ENCODE measurements around the gene FRAS1.

The FRAS1 gene

DNA sequence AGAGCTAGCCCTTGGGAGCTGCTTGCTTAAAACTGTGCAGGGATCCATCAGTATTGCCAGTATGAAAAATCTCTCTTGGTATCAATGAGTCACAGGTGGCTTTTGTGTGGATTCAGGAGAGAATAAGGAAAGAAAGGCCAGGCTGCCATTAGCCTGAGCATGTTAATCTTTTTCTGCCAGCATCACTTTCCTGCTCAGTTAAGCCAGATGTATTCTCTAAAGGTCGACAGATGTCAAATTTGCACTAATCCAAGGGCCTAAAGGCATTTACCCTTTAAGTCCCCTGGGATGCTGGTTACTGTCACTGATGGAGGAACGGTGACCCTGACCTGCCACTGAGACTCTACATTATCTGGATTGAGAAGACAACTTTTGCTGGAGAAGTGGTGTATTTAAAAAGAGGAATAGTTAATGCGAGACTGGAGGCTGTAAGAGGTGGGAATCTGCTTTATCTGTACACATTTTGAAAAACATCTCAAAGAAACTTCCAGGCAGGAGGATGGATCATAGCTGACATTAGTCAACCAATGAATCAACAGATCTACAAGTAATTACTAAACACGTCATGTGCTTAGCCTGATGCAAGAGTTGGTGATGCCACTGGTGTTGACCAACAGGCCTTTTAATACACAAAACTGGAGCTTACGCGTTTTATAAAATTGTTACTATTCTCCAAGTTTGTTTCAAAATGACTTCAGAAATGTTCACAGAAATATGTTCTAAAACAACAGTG is 253.1 kb downstream of the FRAS1 start:
- Histone ChIP-seq H3K36me3 (ENCODE audit: control insufficient read depth, insufficient read depth, low read length, severe bottlenecking) (no peaks in the 10 kb centered on the region), H3K9ac (ENCODE audit: low read length) (peak overlapping the region; percentile 21), H3K4me1 (ENCODE audit: control insufficient read depth, insufficient read depth, low read length) (peaks cover 42% of the 10 kb centered on the region), H3K4me3 (ENCODE audit: low read length) (no peak overlapping the region), H3K9me3 (ENCODE audit: control insufficient read depth, low read length) (no peaks in the 10 kb centered on the region), H3K27me3 (replicated peaks; ENCODE audit: control insufficient read depth, insufficient read depth, low read length) (no peaks in the 10 kb centered on the region)
- DNase-seq (ENCODE audit: low read depth), result peak; percentile 10

DNA sequence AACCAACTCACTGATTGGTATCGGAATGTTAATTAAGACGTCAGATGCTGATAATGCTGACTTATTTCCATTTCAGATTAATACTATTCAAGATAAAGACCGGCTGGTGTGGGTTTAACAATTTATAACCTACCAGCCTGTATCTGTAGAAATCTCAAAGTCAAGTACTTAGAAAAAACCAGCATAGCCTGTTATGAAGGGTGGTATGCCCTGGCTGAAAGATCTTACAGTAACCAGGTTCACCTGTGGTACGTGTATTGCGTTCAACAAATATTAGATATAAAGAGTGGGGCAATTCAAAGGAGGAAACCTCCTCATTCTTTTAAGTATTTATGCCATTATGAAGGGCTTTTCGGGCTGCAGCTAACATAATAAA is 253.6 kb downstream of the FRAS1 start:
- no peak for DNase-seq (ENCODE audit: low read depth)
- H3K36me3 ChIP-seq (ENCODE audit: control insufficient read depth, insufficient read depth, low read length, severe bottlenecking), result no peaks in the 10 kb centered on the region
- peaks cover 42% of the 10 kb centered on the region for H3K4me1 ChIP-seq (ENCODE audit: control insufficient read depth, insufficient read depth, low read length)
- H3K9me3 ChIP-seq (ENCODE audit: control insufficient read depth, low read length), result no peaks in the 10 kb centered on the region
- H3K4me3 ChIP-seq (ENCODE audit: low read length), result no peak overlapping the region
- no peak overlapping the region for H3K9ac ChIP-seq (ENCODE audit: low read length)
- H3K27me3 ChIP-seq (replicated peaks; ENCODE audit: control insufficient read depth, insufficient read depth, low read length), result no peaks in the 10 kb centered on the region

DNA sequence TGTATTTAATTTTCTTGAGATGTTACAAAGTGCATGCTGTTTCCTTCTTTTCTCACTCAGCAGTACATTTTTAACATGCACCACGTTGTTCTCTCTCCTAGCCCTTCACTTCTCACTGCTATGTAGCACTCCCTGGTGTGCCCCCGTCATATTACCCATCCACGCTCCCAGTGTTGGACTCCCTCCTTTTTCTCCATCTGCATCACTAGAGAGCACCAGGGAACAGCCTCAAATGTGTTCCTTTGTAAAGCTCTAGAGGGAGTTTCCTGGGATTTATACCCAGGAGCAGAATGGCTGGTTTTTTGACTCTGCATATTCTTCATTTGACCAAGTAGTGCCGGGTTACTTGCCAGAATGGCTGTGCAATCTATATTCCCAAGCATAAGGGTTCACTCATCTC is 254.2 kb downstream of the FRAS1 start:
- Histone ChIP-seq H3K9ac (ENCODE audit: low read length) (no peak overlapping the region), H3K4me3 (ENCODE audit: low read length) (no peak overlapping the region), H3K9me3 (ENCODE audit: control insufficient read depth, low read length) (no peaks in the 10 kb centered on the region), H3K4me1 (ENCODE audit: control insufficient read depth, insufficient read depth, low read length) (peaks cover 42% of the 10 kb centered on the region), H3K36me3 (ENCODE audit: control insufficient read depth, insufficient read depth, low read length, severe bottlenecking) (peaks cover 2% of the 10 kb centered on the region), H3K27me3 (replicated peaks; ENCODE audit: control insufficient read depth, insufficient read depth, low read length) (no peaks in the 10 kb centered on the region)
- no peak for DNase-seq (ENCODE audit: low read depth)

GRCh38 chr4:78312989-78313753 is 256.0 kb downstream of the FRAS1 start:
- Histone ChIP-seq H3K9me3 (ENCODE audit: control insufficient read depth, low read length) (no peaks in the 10 kb centered on the region), H3K4me1 (ENCODE audit: control insufficient read depth, insufficient read depth, low read length) (peaks cover 42% of the 10 kb centered on the region), H3K36me3 (ENCODE audit: control insufficient read depth, insufficient read depth, low read length, severe bottlenecking) (peaks cover 3% of the 10 kb centered on the region), H3K27me3 (replicated peaks; ENCODE audit: control insufficient read depth, insufficient read depth, low read length) (no peaks in the 10 kb centered on the region), H3K4me3 (ENCODE audit: low read length) (peak overlapping the region; percentile 33), H3K9ac (ENCODE audit: low read length) (peak overlapping the region; percentile 70)
- peak; percentile 55 for DNase-seq (ENCODE audit: low read depth)

DNA sequence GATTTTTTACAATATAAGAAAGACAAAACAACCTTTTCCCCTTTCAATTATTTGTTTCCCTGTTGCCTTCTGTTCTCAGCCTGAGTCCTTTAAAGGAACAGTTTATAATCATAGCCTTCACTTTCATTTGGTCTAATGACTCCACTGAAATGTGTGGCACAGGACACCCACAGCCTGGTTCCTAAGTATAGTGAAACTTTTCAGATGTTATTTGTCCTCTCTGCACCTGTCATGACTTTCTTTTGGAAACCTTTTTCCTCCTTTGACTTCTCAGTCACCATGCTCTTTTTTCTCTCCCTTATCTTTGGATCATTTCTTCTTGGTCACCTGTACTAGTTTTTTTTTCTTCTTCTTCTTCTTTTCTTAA is 256.6 kb downstream of the FRAS1 start:
- no peaks in the 10 kb centered on the region for H3K9me3 ChIP-seq (ENCODE audit: control insufficient read depth, low read length)
- H3K36me3 ChIP-seq (ENCODE audit: control insufficient read depth, insufficient read depth, low read length, severe bottlenecking), result peaks cover 4% of the 10 kb centered on the region
- H3K4me1 ChIP-seq (ENCODE audit: control insufficient read depth, insufficient read depth, low read length), result peaks cover 42% of the 10 kb centered on the region
- H3K9ac ChIP-seq (ENCODE audit: low read length), result peak overlapping the region; percentile 70
- no peak for DNase-seq (ENCODE audit: low read depth)
- no peaks in the 10 kb centered on the region for H3K27me3 ChIP-seq (replicated peaks; ENCODE audit: control insufficient read depth, insufficient read depth, low read length)
- H3K4me3 ChIP-seq (ENCODE audit: low read length), result no peak overlapping the region

GRCh38 chr4:78318126-78318525 is 261.0 kb downstream of the FRAS1 start:
- Histone ChIP-seq H3K27me3 (replicated peaks; ENCODE audit: control insufficient read depth, insufficient read depth, low read length) (no peaks in the 10 kb centered on the region), H3K9me3 (ENCODE audit: control insufficient read depth, low read length) (no peaks in the 10 kb centered on the region), H3K36me3 (ENCODE audit: control insufficient read depth, insufficient read depth, low read length, severe bottlenecking) (peaks cover 8% of the 10 kb centered on the region), H3K9ac (ENCODE audit: low read length) (no peak overlapping the region), H3K4me1 (ENCODE audit: control insufficient read depth, insufficient read depth, low read length) (peaks cover 12% of the 10 kb centered on the region), H3K4me3 (ENCODE audit: low read length) (no peak overlapping the region)
- no peak for DNase-seq (ENCODE audit: low read depth)

DNA sequence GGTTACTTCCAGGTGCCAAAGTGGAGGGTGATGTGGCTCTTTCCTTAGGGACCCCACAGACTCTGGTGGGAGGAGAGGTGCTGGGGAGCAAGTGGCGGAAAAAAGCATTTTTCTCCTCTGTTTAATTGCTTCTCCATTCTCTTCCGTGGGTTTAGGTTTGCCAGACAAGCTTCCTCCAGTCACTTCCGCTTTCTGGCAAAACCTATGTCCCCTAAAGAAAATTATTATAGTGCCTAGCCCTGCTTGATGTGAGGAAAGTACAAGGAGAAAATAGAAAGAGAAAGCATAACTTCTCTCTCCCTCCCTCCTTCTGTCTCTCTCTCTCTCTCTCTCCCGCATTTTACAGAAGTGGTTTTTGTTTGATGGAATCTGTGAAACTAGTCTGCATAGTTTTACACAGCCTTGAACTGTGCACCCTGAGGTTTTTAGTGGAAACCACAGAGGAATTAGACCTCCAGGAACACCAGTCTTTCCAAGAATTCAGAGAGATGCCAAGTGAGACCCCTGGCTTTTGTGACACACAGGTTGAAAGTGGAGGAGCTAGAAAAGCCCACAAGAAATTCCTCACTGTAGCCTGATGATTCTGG is 263.3 kb downstream of the FRAS1 start:
- no peak overlapping the region for H3K4me3 ChIP-seq (ENCODE audit: low read length)
- no peaks in the 10 kb centered on the region for H3K27me3 ChIP-seq (replicated peaks; ENCODE audit: control insufficient read depth, insufficient read depth, low read length)
- DNase-seq (ENCODE audit: low read depth), result peak; percentile 13
- no peaks in the 10 kb centered on the region for H3K9me3 ChIP-seq (ENCODE audit: control insufficient read depth, low read length)
- no peak overlapping the region for H3K9ac ChIP-seq (ENCODE audit: low read length)
- H3K36me3 ChIP-seq (ENCODE audit: control insufficient read depth, insufficient read depth, low read length, severe bottlenecking), result peaks cover 8% of the 10 kb centered on the region
- H3K4me1 ChIP-seq (ENCODE audit: control insufficient read depth, insufficient read depth, low read length), result no peaks in the 10 kb centered on the region

- H3K4me1 ChIP-seq (ENCODE audit: control insufficient read depth, insufficient read depth, low read length), result no peaks in the 10 kb centered on the region
- no peak overlapping the region for H3K4me3 ChIP-seq (ENCODE audit: low read length)
- no peaks in the 10 kb centered on the region for H3K27me3 ChIP-seq (replicated peaks; ENCODE audit: control insufficient read depth, insufficient read depth, low read length)
- no peak overlapping the region for H3K9ac ChIP-seq (ENCODE audit: low read length)
- no peak for DNase-seq (ENCODE audit: low read depth)
- no peaks in the 10 kb centered on the region for H3K9me3 ChIP-seq (ENCODE audit: control insufficient read depth, low read length)
- peaks cover 4% of the 10 kb centered on the region for H3K36me3 ChIP-seq (ENCODE audit: control insufficient read depth, insufficient read depth, low read length, severe bottlenecking)
Measured at GRCh38 chr4:78322032-78322431, 264.9 kb downstream of the FRAS1 start.

DNA sequence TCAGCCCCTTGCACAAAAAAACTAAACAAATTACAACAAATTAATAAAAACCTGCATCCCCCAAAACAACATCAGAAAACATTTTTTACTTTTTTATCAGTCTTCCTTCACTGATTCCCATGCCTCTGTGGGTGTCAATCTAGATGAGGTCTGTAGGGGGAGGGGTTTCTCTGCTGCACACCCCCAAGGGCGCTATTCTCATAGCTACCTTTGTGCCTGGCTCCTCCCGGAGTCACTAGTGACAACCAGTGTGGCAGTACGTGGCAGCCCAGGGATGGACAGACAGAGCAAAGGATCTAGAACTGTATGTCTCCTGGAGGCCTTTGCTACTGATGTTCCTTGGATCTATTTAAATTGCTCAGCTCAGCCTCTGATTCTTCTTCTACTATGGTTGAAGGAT is 266.3 kb downstream of the FRAS1 start:
- peaks cover 4% of the 10 kb centered on the region for H3K36me3 ChIP-seq (ENCODE audit: control insufficient read depth, insufficient read depth, low read length, severe bottlenecking)
- H3K9me3 ChIP-seq (ENCODE audit: control insufficient read depth, low read length), result no peaks in the 10 kb centered on the region
- peaks cover 6% of the 10 kb centered on the region for H3K4me1 ChIP-seq (ENCODE audit: control insufficient read depth, insufficient read depth, low read length)
- no peak for DNase-seq (ENCODE audit: low read depth)
- H3K27me3 ChIP-seq (replicated peaks; ENCODE audit: control insufficient read depth, insufficient read depth, low read length), result no peaks in the 10 kb centered on the region
- H3K4me3 ChIP-seq (ENCODE audit: low read length), result no peak overlapping the region
- no peak overlapping the region for H3K9ac ChIP-seq (ENCODE audit: low read length)

- Histone ChIP-seq H3K9me3 (ENCODE audit: control insufficient read depth, low read length) (no peaks in the 10 kb centered on the region), H3K4me1 (ENCODE audit: control insufficient read depth, insufficient read depth, low read length) (peaks cover 9% of the 10 kb centered on the region), H3K9ac (ENCODE audit: low read length) (no peak overlapping the region), H3K4me3 (ENCODE audit: low read length) (no peak overlapping the region), H3K27me3 (replicated peaks; ENCODE audit: control insufficient read depth, insufficient read depth, low read length) (no peaks in the 10 kb centered on the region), H3K36me3 (ENCODE audit: control insufficient read depth, insufficient read depth, low read length, severe bottlenecking) (no peaks in the 10 kb centered on the region)
- DNase-seq (ENCODE audit: low read depth), result no peak
Measured at GRCh38 chr4:78324625-78325024, 267.5 kb downstream of the FRAS1 start.

GRCh38 chr4:78325271-78326157 is 268.4 kb downstream of the FRAS1 start:
- peak; percentile 43 for DNase-seq (ENCODE audit: low read depth)
- peaks cover 9% of the 10 kb centered on the region for H3K4me1 ChIP-seq (ENCODE audit: control insufficient read depth, insufficient read depth, low read length)
- no peaks in the 10 kb centered on the region for H3K36me3 ChIP-seq (ENCODE audit: control insufficient read depth, insufficient read depth, low read length, severe bottlenecking)
- H3K9me3 ChIP-seq (ENCODE audit: control insufficient read depth, low read length), result no peaks in the 10 kb centered on the region
- no peak overlapping the region for H3K4me3 ChIP-seq (ENCODE audit: low read length)
- no peaks in the 10 kb centered on the region for H3K27me3 ChIP-seq (replicated peaks; ENCODE audit: control insufficient read depth, insufficient read depth, low read length)
- no peak overlapping the region for H3K9ac ChIP-seq (ENCODE audit: low read length)

Data from adipocyte (in vitro differentiated cells).